Mesenchymal stem cell (in vitro differentiated cells and primary cell): ENCODE measurements around the gene CCDC24.

Experiments used
- DNase-seq: peaks from one replicate; pipeline ENCODE4 v3.0.0-alpha.2; 2013
- H2AFZ ChIP-seq: one replicate; pipeline ENCODE4 v1.6.1; 2013; ENCODE audit warnings: low read depth, mild to moderate bottlenecking, control low read depth, inconsistent platforms, low read length, moderate library complexity
- H2AK5ac ChIP-seq: 2 replicates; pipeline ENCODE4 v1.6.1; 2013; ENCODE audit warnings: low read length, moderate library complexity, mild to moderate bottlenecking, inconsistent platforms; ENCODE audit not compliant: severe bottlenecking
- H2BK120ac ChIP-seq: one replicate; pipeline ENCODE4 v1.6.1; 2013; ENCODE audit warnings: low read depth, mild to moderate bottlenecking, inconsistent platforms, low read length, moderate library complexity
- H2BK12ac ChIP-seq, 2 experiments: one replicate each; pipeline ENCODE4 v1.6.1; 2013; ENCODE audit warnings: inconsistent platforms in 2 of 2, low read length in 2 of 2, mild to moderate bottlenecking in 2 of 2, moderate library complexity in 2 of 2, control low read depth in 1 of 2
- H2BK15ac ChIP-seq: one replicate; pipeline ENCODE4 v1.6.1; 2013; ENCODE audit warnings: mild to moderate bottlenecking, low read depth, inconsistent platforms; ENCODE audit not compliant: poor library complexity, severe bottlenecking
- H2BK5ac ChIP-seq: 2 replicates; pipeline ENCODE4 v1.6.1; 2013; ENCODE audit warnings: low read depth, mild to moderate bottlenecking, low read length, control low read depth, inconsistent platforms; ENCODE audit not compliant: poor library complexity, severe bottlenecking
- H3K14ac ChIP-seq, 2 experiments: one replicate each; pipeline ENCODE4 v1.6.1; 2013; ENCODE audit warnings: inconsistent platforms in 2 of 2, low read length in 2 of 2, control low read depth in 1 of 2, mild to moderate bottlenecking in 1 of 2, moderate library complexity in 1 of 2
- H3K18ac ChIP-seq, 2 experiments: one replicate each; pipeline ENCODE4 v1.6.1; 2013; ENCODE audit warnings: inconsistent platforms in 2 of 2, low read length in 2 of 2, control low read depth in 1 of 2, low read depth in 1 of 2, mild to moderate bottlenecking in 1 of 2
- H3K23ac ChIP-seq, 2 experiments: one replicate each; pipeline ENCODE4 v1.6.1; 2013; ENCODE audit warnings: inconsistent platforms in 2 of 2, low read length in 2 of 2, mild to moderate bottlenecking in 2 of 2, moderate library complexity in 2 of 2, control low read depth in 1 of 2
- H3K27ac ChIP-seq: 2 replicates; pipeline ENCODE4 v1.5.1; 2013; ENCODE audit warnings: mild to moderate bottlenecking, moderate library complexity, low read length, control low read depth, inconsistent platforms; ENCODE audit not compliant: poor library complexity, severe bottlenecking
- H3K27me3 ChIP-seq, 2 experiments: 2 replicates each; pipeline versions ENCODE4 v1.6.1 to v1.7.0; 2013; ENCODE audit warnings: low read length in 2 of 2, mild to moderate bottlenecking in 2 of 2, moderate library complexity in 2 of 2, control low read depth in 1 of 2, inconsistent platforms in 1 of 2; ENCODE audit not compliant: control insufficient read depth in 1 of 2, insufficient read depth in 1 of 2
- H3K36me3 ChIP-seq, 2 experiments: 2 replicates each; pipeline versions ENCODE4 v1.6.1 to v1.7.0; 2013; ENCODE audit warnings: low read length in 2 of 2, control low read depth in 1 of 2, inconsistent platforms in 1 of 2, low read depth in 1 of 2, mild to moderate bottlenecking in 1 of 2; ENCODE audit not compliant: insufficient read depth in 2 of 2, control insufficient read depth in 1 of 2
- H3K4ac ChIP-seq, 2 experiments: one replicate each; pipeline ENCODE4 v1.6.1; 2013; ENCODE audit warnings: inconsistent platforms in 2 of 2, low read length in 2 of 2, mild to moderate bottlenecking in 2 of 2, moderate library complexity in 2 of 2, control low read depth in 1 of 2, low read depth in 1 of 2
- H3K4me1 ChIP-seq: 2 replicates; pipeline ENCODE4 v1.6.1; 2013; ENCODE audit warnings: low read depth, low read length, control low read depth; ENCODE audit not compliant: control insufficient read depth, insufficient read depth
- H3K4me2 ChIP-seq: 2 replicates; pipeline ENCODE4 v1.6.1; 2013; ENCODE audit warnings: low read length, mild to moderate bottlenecking, inconsistent platforms; ENCODE audit not compliant: poor library complexity, severe bottlenecking
- H3K4me3 ChIP-seq, 2 experiments: 2 replicates each; pipeline versions ENCODE4 v1.5.1 to v1.7.0; 2013; ENCODE audit warnings: low read length in 2 of 2, mild to moderate bottlenecking in 2 of 2, control low read depth in 1 of 2, low read depth in 1 of 2; ENCODE audit not compliant: insufficient read depth in 1 of 2
- H3K79me1 ChIP-seq: replicated peaks from 2 replicates; pipeline ENCODE4 v1.6.1; 2013; ENCODE audit warnings: mild to moderate bottlenecking, control low read depth, low read length, inconsistent platforms; ENCODE audit not compliant: poor library complexity, severe bottlenecking
- H3K9ac ChIP-seq: 2 replicates; pipeline ENCODE4 v1.7.0; 2013; ENCODE audit warnings: mild to moderate bottlenecking, low read length, moderate library complexity
- H3K9me3 ChIP-seq: 2 replicates; pipeline ENCODE4 v1.7.0; 2013; ENCODE audit warnings: mild to moderate bottlenecking, low read length; ENCODE audit not compliant: control insufficient read depth
- H4K8ac ChIP-seq: one replicate; pipeline ENCODE4 v1.6.1; 2013; ENCODE audit warnings: inconsistent platforms, mild to moderate bottlenecking, low read length, moderate library complexity
- H4K91ac ChIP-seq: one replicate; pipeline ENCODE4 v1.6.1; 2013; ENCODE audit warnings: mild to moderate bottlenecking, low read length, inconsistent platforms
- WGBS: methylation state at CpG from one replicate; pipeline ENCODE4 v1.1.7; 2013; ENCODE audit warnings: mixed read lengths; 5-methylcytosine and 5-hydroxymethylcytosine counted together

Gene CCDC24

DNA sequence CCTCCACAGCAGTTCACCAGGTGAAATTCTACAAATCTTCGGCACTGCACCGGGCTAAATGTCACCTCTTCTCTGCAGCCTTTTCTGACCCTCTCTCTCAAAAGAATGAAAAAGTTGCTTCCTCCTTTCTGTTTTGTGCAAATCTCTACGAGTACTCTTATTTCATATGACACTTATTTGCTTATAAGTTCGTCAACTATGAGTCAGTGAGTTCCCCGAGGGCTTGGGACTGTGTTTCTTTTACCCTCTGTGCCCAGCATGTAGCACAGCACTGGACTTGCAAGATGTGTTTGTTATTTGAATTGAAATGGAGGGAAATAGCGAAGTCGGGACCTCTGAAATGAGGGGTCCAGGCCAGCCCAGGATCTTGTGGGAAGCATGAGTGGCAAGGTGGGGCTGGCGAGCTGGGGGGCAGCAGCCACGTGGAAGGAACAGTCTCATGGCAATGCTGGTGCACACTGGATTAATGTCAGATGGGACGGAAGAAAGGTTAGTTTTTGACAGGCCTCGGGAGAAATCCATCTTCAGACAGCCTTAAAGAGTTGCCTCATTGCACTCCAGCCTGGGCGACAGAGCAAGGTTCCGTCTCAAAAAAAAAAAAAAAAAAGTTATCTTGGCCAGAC, 33.6 kb downstream of the CCDC24 start:
- no peak overlapping the region for H3K4me3 ChIP-seq
- H3K4me1 ChIP-seq = peaks cover 14% of the 10 kb centered on the region
- H3K4ac ChIP-seq = no peak overlapping the region
- no peaks in the 10 kb centered on the region for H3K27me3 ChIP-seq
- H2BK12ac ChIP-seq = no peak overlapping the region
- H3K23ac ChIP-seq = no peak overlapping the region
- no peaks in the 10 kb centered on the region for H3K79me1 ChIP-seq
- no peaks in the 10 kb centered on the region for H3K9me3 ChIP-seq
- no peak overlapping the region for H3K9ac ChIP-seq
- H2AK5ac ChIP-seq = no peak overlapping the region
- DNase-seq = no peak
- H3K4me2 ChIP-seq = no peak overlapping the region
- H3K18ac ChIP-seq = no peak overlapping the region
- no peak overlapping the region for H3K14ac ChIP-seq
- no peak overlapping the region for H2BK120ac ChIP-seq
- H3K36me3 ChIP-seq = peaks cover 0 to 40% of the 10 kb centered on the region in 2 experiments
- no peak overlapping the region for H3K27ac ChIP-seq
- H2BK5ac ChIP-seq = no peak overlapping the region
- no peak overlapping the region for H2AFZ ChIP-seq
- no peak overlapping the region for H4K91ac ChIP-seq
- H4K8ac ChIP-seq = no peak overlapping the region
- no peak overlapping the region for H2BK15ac ChIP-seq
- WGBS = 89% methylated on average over 13 of the region's 13 CpGs

- Histone ChIP-seq H3K27ac (no peak overlapping the region), H3K79me1 (no peaks in the 10 kb centered on the region), H3K4me3 (no peak overlapping the region), H3K4ac (no peak overlapping the region), H2BK120ac (no peak overlapping the region), H2AFZ (no peak overlapping the region), H3K36me3 (peaks cover 0 to 32% of the 10 kb centered on the region in 2 experiments), H2BK12ac (no peak overlapping the region), H4K91ac (no peak overlapping the region), H3K18ac (no peak overlapping the region), H2BK5ac (no peak overlapping the region), H4K8ac (no peak overlapping the region), H2BK15ac (no peak overlapping the region), H3K9ac (no peak overlapping the region), H2AK5ac (no peak overlapping the region), H3K4me2 (no peak overlapping the region), H3K4me1 (peaks cover 14% of the 10 kb centered on the region), H3K9me3 (no peaks in the 10 kb centered on the region), H3K23ac (no peak overlapping the region), H3K14ac (no peak overlapping the region), H3K27me3 (no peaks in the 10 kb centered on the region)
- DNase-seq = no peak
- WGBS = 86% methylated on average over 1 of the region's 3 CpGs
Observed at GRCh38 chr1:44025816-44026215, 34.4 kb downstream of the CCDC24 start.

- no peaks in the 10 kb centered on the region for H3K9me3 ChIP-seq
- DNase-seq = no peak
- no peak overlapping the region for H3K14ac ChIP-seq
- peaks cover 0 to 17% of the 10 kb centered on the region in 2 experiments for H3K36me3 ChIP-seq
- H3K9ac ChIP-seq = no peak overlapping the region
- H3K4ac ChIP-seq = no peak overlapping the region
- H3K27ac ChIP-seq = no peak overlapping the region
- H3K18ac ChIP-seq = no peak overlapping the region
- H3K27me3 ChIP-seq = no peaks in the 10 kb centered on the region
- H2BK5ac ChIP-seq = no peak overlapping the region
- H2BK15ac ChIP-seq = no peak overlapping the region
- no peak overlapping the region for H2AK5ac ChIP-seq
- WGBS = 91% methylated on average over 3 of the region's 3 CpGs
- no peak overlapping the region for H2BK120ac ChIP-seq
- no peak overlapping the region for H3K4me2 ChIP-seq
- H3K4me3 ChIP-seq = no peak overlapping the region
- H3K4me1 ChIP-seq = peaks cover 23% of the 10 kb centered on the region
- no peak overlapping the region for H2BK12ac ChIP-seq
- no peak overlapping the region for H4K91ac ChIP-seq
- no peaks in the 10 kb centered on the region for H3K79me1 ChIP-seq
- H4K8ac ChIP-seq = no peak overlapping the region
- H3K23ac ChIP-seq = no peak overlapping the region
- no peak overlapping the region for H2AFZ ChIP-seq
Observed at GRCh38 chr1:44027320-44027719, 35.9 kb downstream of the CCDC24 start.

GRCh38 chr1:44029260-44029910, 38.0 kb downstream of the CCDC24 start:
- peak overlapping the region; percentile 37 to 54 for H3K18ac ChIP-seq
- peak overlapping the region; percentile 27 for H4K8ac ChIP-seq
- peak overlapping the region; percentile 49 for H3K27ac ChIP-seq
- H3K4me3 ChIP-seq = peak overlapping the region; percentile 81 to 85
- no peaks in the 10 kb centered on the region for H3K9me3 ChIP-seq
- H3K4ac ChIP-seq = peak overlapping the region; percentile 17 to 40
- H3K4me1 ChIP-seq = peaks cover 23% of the 10 kb centered on the region
- H2BK15ac ChIP-seq = no peak overlapping the region
- peak overlapping the region; percentile 87 for H4K91ac ChIP-seq
- H3K23ac ChIP-seq = no peak overlapping the region
- H2AK5ac ChIP-seq = peak overlapping the region; percentile 26
- no peak for DNase-seq
- H2BK5ac ChIP-seq = no peak overlapping the region
- H3K27me3 ChIP-seq = no peaks in the 10 kb centered on the region
- peak overlapping the region; percentile 18 to 29 for H2BK12ac ChIP-seq
- WGBS = 40% methylated on average over 17 of the region's 17 CpGs
- peak overlapping the region; percentile 76 for H3K4me2 ChIP-seq
- H3K79me1 ChIP-seq = no peaks in the 10 kb centered on the region
- H2AFZ ChIP-seq = peak overlapping the region; percentile 33
- H3K14ac ChIP-seq = no peak overlapping the region
- peaks cover 0 to 3% of the 10 kb centered on the region in 2 experiments for H3K36me3 ChIP-seq
- H3K9ac ChIP-seq = peak overlapping the region; percentile 84
- no peak overlapping the region for H2BK120ac ChIP-seq
